GM21515 (cell line): Measurements from ENCODE around the gene KIF6.
"Not testable (repeated sequence)": the region's sequence is repeated elsewhere in the genome, so short reads cannot be mapped to it uniquely, and the experiment has no call there.

Experiments
- ATAC-seq: cut with Tn5 transposase; IDR thresholded peaks from one replicate; pipeline ENCODE4 v1.9.1; 2021; ENCODE audit not compliant: unreplicated experiment

KIF6 gene

DNA sequence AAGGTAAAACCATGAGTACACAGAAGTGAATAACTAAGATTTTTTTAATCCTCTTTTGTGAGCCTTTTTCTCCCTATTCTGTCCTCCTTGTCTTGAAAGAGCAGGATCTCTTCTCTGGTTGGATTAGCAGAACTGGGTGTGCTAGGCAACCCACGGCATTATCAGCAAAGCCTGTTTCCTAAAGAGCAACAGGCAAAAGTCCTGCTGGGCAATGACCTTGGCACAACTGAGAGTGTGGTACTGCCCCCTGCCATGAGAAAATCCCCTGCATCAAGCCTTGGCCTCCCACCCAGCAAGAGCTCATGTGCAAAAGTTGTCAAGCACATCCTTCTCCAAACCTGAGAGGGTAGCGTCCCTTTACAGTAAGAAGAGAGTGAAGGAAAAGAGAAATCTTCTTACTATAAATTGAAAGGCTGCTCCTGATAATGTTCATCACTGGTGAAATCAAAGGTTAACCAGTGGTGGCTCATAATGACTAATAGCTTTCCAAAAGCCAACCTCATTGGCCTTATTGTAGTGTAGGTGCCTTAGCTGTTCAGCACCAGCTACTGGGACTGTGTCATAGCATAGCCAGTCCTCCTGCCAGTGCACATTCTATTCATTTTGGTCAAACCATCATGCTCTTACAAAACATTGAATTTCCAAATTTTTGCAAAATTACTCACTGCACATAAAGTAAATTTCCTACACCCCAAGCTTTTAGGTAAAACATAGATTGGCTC, 17.1 kb downstream of the KIF6 start:
- ATAC-seq = no peak

DNA sequence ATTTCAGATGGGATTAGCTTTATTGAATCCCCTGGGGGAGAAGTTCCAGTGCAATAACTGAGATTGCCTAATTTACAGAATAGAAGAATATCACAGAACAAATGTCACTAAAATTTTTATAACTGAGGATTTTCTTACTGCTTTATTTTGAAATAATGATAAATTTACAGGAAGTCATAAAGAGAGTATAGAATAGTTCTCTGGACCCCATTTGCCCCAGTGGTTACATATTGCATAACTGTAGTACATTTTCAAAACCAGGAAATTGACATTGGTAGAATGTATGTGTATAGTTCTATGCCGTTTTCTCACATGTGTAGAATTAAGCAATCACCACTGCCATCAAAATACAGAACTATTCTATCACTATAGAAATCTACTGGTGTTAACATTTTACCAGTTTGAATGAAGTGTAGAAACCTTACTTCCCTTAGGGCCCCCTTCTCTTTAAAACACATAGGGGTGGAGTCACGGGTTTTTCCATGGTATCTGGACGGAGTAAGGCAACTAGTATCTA, 18.3 kb downstream of the KIF6 start:
- no peak for ATAC-seq

DNA sequence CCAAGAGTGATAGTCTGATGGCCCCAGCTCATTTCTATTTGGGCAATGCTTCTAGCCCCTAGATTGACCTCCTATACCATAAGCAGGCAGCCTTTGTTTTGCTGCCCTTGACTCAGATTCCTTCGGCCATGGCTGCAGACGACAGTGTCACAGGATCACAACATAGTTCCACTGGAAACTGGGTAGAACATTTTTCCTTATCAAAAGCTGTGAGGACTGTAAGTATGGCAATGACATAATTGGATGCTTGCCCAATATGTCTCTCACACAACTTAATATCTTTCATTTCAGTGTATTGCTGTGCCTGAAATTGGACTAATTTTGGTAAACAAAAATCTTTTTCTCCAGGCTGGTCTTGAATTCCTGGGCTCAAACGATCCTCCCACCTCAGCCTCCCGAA, 22.9 kb downstream of the KIF6 start:
- no peak for ATAC-seq

DNA sequence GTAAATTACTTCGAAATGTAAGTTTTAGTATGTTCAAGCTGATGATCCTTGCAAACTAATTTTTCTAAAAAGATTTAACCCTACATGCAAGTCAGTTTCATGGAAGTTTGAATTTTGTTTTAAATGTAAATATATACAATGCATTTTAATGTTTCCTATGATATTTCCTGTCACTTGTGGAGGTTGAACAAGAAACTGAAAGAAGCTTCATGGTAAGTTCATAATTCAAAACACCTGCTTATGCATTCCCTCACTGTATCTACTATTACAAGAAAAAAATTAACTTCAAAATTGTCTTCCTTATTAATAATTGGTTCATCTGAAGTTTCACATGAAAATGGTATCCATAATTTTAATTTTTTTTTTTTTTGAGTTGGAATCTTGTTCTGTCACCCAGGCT, 24.8 kb downstream of the KIF6 start:
- ATAC-seq = no peak

DNA sequence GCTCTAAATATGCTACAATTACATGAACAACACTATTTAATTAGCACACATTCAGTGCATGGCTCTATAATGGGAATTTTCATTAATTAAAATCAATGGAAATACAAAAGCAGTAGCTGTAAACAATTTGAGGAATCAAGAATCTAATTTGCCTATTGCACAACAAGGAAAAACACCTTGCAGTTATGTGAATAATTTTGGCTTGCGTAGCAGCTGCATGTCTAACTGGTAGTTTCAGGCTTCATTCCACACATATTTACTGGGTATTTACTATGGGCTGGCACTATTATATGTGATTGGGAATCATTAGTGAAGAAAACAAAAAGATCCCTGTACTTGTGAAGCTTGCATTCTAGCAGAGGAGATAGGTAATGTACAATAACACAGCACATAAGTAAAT, 26.4 kb downstream of the KIF6 start:
- ATAC-seq = no peak

- ATAC-seq = no peak
These were observed 28.0 kb downstream of the KIF6 start for GRCh38 chr6:39696986-39697788.

- no peak for ATAC-seq
These were observed 29.8 kb downstream of the KIF6 start for GRCh38 chr6:39695447-39695846.

- no peak for ATAC-seq
These were observed 32.0 kb downstream of the KIF6 start for GRCh38 chr6:39693206-39693605.

DNA sequence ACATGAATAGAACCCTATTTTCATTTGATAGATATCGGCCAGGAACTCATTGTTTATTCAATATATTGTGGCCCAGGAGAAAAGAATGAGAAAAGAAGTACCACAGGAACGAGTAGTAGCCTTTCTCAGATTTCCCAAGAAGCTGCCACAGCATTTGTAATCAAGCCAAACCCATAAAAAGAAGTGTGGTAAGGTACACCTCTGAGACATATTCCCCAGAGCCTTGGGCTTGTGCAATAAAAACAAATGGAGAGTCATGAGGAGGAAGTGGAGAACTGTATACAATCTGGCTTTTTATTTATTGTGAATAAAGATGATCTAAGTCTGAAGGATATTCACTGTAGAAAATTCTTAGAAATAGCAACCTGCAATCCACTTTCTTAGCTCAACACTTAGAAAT, 36.7 kb downstream of the KIF6 start:
- no peak for ATAC-seq

DNA sequence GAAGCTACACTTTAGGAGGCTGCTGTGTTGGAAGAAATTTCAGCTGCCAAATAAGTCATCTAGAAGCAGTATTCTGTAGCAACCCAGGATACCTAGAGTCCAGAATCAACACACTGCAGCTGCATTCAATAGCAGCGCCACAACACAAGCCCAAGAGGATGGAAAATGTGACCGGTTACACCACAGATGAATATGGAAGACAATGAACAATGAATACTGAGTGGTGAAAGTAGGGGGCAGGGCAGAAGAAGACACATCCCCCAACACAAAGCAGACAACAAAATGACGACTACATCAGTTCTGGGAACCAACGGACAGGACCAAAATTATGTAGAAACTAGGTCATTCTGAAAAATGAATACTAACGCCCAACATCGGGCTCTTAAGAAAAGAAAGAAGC, 38.2 kb downstream of the KIF6 start:
- ATAC-seq = no peak

DNA sequence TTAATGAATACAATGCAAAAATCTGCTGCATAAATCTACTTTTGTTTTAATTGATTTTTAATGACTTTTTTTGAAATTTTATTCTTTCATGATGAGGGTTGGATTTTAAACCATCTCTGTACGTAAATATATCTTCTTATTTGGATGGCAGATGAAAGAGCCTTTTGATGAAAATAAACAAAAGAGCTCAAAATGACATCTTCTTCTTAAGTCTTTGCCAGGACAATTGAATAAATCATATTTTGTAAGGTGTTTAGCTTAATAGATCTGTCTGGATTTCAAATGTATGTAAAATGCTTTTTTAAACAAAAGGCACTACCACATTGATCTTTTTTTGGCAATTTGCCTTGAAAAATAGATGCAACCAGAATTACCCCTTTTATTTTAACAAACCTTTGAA, 39.3 kb downstream of the KIF6 start:
- ATAC-seq = no peak

GRCh38 chr6:39685489-39685826, 39.8 kb downstream of the KIF6 start:
- ATAC-seq = no peak

- no peak for ATAC-seq
These were observed 40.3 kb downstream of the KIF6 start for GRCh38 chr6:39684790-39685488.

DNA sequence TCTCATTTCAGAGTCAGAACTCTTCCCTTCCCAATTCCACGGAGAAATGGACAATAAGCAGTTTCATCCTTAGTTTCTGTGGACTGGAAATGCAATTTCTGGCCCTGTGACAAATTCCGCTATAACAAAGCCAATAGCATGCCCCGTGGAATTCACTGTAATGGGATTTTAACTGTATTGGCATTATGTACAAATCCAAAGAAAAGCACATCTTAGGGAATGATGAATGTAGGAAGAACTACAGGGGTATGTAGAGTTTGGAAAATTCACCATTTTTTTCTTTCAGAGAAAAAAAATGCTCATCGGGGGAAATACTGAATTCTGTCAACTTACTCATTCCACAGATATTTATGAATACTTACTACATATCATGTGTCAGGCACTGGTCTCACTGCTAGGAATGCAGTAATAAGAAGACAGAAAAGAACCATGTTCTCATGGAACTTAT, 43.5 kb downstream of the KIF6 start:
- ATAC-seq = no peak

GRCh38 chr6:39678914-39679313, 46.3 kb downstream of the KIF6 start:
- no peak for ATAC-seq

DNA sequence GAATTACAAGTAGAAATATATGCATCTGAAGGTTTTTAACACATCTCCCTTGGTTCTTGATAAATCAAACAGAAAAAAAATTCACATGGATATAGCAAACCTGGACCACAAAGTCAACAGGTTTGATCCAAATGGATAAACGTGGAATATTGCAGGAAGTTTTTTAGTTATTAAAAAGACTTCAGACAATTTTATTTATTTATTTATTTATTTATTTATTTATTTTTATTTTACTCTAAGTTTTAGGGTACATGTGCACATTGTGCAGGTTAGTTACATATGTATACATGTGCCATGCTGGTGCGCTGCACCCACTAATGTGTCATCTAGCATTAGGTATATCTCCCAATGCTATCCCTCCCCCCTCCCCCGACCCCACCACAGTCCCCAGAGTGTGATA, 47.9 kb downstream of the KIF6 start:
- ATAC-seq = not testable (repeated sequence)

- ATAC-seq = no peak
These were observed 54.7 kb downstream of the KIF6 start for GRCh38 chr6:39670519-39670918.

GRCh38 chr6:39669973-39670342, 55.2 kb downstream of the KIF6 start:
- ATAC-seq = no peak

DNA sequence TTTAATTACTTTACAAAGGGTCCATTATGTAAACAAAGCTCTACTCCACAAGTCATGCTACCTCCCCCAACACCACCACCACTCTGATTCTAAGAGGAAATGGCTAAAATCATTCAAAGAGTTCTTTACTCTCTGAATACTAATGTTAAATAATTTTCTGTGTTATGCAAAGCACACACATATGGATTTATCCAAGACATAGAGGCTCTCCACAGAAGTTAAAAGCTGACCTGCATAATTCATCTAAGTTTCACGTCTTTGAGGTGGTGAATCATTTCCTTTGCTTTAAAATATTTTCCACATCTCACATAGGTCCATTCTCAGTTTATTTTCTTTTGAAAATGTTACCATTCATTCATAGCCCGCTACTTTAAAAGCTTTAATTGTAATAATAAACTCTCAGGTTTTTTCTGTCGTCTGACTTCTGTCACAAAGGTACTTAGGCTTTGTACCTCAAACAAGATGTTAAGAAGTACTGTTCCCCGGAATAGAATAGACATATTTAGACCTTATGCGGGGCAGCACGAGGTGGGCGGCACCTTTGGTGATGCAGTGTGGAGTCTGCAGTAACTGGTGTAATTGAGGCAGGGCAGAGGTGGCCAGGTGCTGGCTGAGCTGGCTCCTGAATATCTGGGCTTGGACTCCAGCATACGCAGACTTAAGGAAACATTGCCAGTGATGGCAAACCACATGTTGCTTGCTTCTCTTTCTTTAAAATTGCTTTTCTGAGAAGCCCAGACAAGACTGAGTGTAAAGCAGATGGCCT, 55.8 kb downstream of the KIF6 start:
- ATAC-seq = no peak

DNA sequence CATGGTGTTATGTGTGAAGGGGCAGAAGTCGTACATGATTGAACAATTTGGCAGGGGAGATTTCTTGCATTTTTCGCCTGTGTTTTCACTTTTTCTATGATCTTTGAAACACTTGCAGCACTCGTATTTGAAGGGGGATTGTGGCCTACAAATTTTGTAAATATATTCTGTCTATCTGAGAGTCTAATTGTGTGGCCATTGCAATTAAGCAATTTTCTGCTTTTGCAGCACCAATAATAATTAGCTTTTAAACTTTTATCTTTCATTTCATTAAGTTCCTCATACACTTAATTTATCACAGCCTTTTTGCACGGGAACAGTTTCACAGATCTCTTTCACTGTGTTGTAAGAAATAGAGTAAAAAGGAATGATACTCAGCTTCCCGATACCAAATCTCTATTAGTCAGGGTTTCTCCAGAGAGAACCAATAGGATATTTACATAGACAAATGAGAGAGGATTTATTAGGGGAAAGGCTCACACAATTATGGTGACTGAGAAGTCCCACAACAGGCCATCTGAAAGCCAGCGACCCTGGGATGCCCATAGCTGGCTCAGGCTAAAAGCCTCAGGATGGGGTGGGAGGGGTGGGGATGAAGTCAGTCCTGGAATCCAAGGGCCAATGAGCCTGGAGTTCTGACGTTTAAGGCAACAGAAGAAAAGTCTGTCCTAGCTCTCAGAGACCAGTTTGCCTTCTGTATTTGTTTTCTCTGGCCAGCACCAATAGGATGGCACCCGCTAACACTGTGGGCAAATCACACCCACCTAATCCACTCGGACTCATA, 58.3 kb downstream of the KIF6 start:
- no peak for ATAC-seq
